Stimulated activated CD4-positive, alpha-beta T cell treated with anti-CD3 and anti-CD28 coated beads, Interleukin-1b, Interleukin-23, amount 100 ng/mL, for 48 hours (primary cell): Measurements from ENCODE around the gene FHAD1.
A peak's percentile ranks its signal among the peaks of the same experiment; 100 is the strongest.

Experiments used
- DNase-seq: peaks from one replicate; pipeline ENCODE4 v3.0.0-alpha.2; 2020

Gene FHAD1

GRCh38 chr1:15218287-15219279 is 28.4 kb upstream of the FHAD1 start:
- DNase-seq = no peak

DNA sequence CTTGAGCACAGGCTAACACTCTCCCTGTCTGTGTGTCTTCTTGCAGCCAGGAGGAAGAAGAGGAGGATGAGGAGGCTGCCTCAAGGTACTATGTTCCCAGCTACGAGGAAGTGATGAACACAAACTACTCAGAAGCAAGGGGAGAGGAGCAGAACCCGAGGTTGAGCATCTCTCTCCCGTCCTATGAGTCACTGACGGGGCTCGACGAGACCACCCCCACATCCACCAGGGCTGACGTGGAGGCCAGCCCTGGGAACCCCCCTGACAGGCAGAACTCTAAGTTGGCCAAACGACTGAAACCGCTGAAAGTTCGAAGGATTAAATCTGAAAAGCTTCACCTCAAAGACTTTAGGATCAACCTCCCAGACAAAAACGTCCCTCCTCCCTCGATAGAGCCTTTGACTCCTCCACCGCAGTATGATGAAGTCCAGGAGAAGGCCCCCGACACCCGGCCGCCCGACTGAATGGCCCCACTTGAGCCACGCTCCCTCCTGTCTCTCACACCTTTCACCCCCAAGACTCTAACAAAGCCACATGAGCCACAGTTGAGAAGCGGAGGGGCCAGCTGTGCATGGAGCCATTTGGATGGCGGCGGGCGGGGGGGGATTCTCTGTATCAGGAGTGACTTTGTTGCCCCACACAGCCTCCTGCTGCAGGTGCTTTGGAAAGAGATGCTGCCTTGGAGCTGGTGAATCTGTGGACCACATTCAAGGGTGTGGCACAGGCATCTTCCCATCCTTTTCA is 27.6 kb upstream of the FHAD1 start:
- DNase-seq = no peak

- no peak for DNase-seq
These were observed 27.0 kb upstream of the FHAD1 start for GRCh38 chr1:15220024-15220392.

GRCh38 chr1:15220825-15221431 is 26.1 kb upstream of the FHAD1 start:
- DNase-seq = no peak

DNA sequence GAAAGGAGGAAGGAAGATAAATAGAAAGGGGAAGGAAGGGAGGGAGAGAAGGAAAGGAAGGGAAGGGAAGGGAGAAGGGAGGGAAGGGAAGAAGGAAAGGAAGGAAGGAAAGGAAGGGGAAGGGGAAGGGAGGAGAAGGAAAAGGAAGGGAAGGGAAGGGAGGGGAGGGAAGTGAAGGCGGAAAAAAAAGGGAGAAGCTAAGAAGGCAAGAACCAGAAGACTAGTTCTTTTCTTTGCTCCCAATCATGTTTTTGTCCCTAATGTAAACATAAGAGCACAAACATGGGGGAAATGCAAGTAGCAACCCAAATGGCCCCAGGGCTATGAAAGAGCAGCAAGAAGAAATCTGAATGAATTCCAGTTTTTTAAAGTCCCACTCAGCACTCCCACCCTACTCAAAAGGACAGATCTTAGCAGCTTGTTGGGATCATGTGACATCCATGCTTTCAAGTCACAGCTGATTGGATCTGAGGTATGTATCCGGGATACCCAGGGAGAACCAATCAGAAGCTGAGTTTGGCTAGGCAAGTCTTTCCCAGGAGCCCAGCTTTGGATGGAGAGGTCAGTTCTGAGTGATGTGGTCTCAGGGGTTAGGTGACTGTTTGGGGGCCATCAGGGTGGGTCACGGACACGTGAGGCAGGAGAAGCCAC is 24.2 kb upstream of the FHAD1 start:
- DNase-seq = no peak

- DNase-seq = no peak
These were observed 22.7 kb upstream of the FHAD1 start for GRCh38 chr1:15224259-15224869.

- DNase-seq = no peak
These were observed 22.0 kb upstream of the FHAD1 start for GRCh38 chr1:15224974-15225373.

DNA sequence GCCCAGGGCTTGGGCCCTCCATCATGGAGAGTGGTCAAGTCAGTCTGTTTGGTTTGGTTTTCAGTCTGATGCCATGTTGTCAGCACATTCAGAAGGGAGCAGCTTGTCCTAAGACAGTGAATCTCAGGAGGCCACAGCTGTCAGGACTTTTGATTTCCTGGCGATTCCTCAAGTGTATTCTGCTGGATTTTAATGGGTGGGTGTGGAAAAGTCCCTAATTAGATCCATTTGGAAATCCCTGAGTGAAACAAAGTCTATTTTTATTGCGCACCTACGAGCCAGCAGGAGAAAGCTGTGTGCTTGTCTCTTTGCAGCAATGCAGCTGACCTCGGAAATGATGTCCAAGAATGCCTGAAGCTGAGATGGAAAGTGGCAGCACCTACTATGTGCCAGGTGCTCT is 21.6 kb upstream of the FHAD1 start:
- no peak for DNase-seq

- no peak for DNase-seq
These were observed 20.4 kb upstream of the FHAD1 start for GRCh38 chr1:15226388-15227255.

- no peak for DNase-seq
These were observed 17.3 kb upstream of the FHAD1 start for GRCh38 chr1:15229707-15230131.

GRCh38 chr1:15231714-15232201 is 15.3 kb upstream of the FHAD1 start:
- DNase-seq = peak; percentile 29

DNA sequence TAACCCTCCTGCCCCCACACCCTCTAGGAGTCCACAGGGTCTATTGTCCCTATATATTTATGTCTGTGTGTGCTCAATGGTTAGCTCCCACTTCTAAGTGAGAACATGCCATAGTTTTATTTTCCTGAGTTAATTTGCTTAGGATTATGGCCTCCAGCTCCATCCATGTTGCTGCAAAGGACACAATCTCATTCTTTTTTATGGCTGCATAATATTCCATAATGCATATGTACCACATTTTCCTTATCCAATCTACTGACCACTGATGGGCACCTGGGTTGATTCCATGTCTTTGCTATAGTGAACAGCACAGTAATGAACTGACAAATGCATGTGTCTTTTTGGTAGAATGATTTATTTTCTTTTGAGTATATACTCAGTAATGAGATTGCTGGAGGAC is 13.3 kb upstream of the FHAD1 start:
- DNase-seq = no peak

GRCh38 chr1:15236321-15236721 is 10.7 kb upstream of the FHAD1 start:
- no peak for DNase-seq

GRCh38 chr1:15236746-15237145 is 10.3 kb upstream of the FHAD1 start:
- DNase-seq = no peak

DNA sequence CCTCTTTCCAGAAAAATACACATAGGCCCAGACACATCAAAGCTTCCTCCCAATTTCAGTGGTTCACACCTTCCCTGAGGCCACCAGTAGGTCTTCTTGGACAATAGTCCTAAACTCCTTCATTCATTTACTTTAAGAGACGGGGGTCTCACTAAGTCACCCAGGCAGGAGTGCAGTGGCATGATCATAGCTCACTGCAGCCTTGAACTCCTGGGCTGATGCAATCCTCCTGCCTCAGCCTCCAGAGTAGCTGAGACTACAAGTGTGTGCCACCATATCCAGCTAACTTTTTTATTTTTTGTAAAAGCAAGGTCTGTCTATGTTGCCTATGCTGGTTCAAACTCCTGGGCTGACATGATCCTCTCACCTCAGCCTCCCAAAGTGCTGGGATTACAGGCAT is 8.2 kb upstream of the FHAD1 start:
- no peak for DNase-seq

DNA sequence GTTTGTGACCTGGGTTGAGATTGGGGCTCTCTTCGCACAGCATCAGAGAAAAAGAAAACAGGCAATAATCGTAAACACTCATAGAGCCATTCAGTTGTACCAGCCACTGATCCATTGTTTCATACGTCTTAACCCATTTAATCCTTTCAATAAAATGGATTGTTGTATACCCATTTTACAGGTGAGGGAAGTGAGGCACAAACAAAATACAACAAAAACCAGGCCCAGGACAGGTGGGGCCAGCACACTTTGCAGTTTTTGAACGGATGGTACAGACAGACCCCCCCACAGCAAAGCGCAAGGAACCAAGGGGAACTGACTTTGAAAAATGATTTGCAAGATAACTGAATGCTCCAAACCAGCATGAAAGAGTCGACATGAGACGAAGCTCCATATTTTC is 4.3 kb upstream of the FHAD1 start:
- DNase-seq = no peak

DNA sequence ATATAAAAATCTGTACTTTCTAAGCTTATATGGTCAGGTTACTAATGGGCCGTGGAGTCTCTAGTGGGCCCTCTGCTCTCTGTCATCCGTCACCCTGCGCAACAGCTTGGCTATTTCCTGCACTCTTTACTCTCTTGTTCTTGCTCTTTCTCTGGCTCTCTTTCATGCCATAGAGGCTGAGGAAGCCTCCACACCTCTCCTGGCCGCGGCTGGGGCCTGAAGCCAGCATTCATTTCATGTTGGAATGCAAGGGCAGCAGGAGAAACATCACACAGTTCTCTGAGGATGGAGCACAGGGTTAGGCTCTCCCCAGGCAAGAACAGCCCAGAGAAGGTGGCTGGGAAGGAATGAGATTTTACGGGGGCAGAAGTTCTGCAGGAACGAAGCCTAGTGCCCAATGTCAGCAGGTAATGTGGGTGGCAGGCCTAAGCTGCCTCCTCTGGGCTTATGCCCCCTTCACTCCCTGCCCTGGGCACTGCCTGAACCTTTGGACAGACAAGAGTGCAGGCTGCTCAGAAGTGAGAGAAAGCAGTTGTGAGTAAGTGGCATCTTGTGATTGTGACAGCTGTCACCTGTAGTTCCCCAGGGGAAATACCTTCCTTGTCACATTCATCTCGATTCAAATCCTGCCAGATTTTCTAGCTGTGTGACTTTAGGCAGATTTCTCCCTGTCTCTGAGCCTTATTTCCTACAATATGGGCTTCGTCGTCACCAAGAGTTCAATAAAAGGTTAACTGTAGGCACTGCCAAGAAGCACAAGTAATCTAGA is 3.6 kb upstream of the FHAD1 start:
- DNase-seq = no peak

- DNase-seq = no peak
These were observed 2.2 kb upstream of the FHAD1 start for GRCh38 chr1:15244813-15245212.

DNA sequence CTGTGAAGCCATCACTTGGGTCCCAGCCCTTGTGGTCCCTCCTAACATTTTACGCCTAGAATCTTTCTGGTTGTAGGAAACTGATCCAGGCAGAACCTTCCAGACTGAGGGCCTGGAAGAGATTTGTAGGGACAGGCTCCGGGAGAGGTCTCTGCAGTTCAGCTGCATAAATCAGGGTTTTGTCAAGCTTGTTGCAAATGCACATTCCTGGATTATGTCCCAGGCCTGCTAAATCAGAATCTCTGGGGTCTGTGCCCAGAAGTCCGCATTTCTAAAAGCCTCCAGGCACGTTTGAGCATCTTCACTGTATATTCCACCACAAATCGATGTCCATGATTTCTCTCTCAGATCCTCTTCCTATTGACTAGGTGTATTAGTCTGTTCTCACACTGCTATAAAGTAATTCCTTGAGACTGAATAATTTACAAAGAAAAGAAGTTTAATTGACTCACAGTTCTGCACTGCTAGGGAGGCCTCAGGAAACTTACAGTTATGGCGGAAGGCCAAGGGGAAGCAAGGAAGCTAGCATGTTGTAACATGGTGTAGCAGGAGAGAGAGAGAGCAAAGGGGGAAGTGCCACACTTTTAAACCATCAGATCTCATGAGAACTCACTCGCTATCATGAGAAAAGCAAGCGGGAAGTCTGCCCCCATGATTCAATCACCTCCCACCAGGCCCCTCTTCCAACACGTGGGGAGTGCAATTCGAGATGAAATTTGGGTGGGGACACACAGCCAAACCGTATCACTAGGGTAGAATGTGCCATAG is 1.2 kb upstream of the FHAD1 start:
- no peak for DNase-seq

GRCh38 chr1:15248216-15248615 is 1.2 kb downstream of the FHAD1 start:
- no peak for DNase-seq
